GM12878 (cell line): ENCODE data around the gene TTLL4. TPM values are rescaled to one million over a fixed set of nuclear protein-coding genes. Genes with fewer than 3 reads are reported as not detected.
A peak's percentile ranks its signal among the peaks of the same experiment; 100 is the strongest.

Experiments used
- ATF7 ChIP-seq: fragments of 450-650 bp; IDR thresholded peaks from 2 replicates; pipeline ENCODE4 v1.6.1; 2016; ENCODE audit warnings: low read depth, mild to moderate bottlenecking
- CBFB ChIP-seq: IDR thresholded peaks from 2 replicates; pipeline ENCODE4 v1.6.1; 2016; ENCODE audit warnings: antibody characterized with exemption, low read depth
- CREB1 ChIP-seq: IDR thresholded peaks from 2 replicates; pipeline ENCODE4 v1.6.1; 2012; ENCODE audit warnings: low read depth, mild to moderate bottlenecking, inconsistent platforms
- E2F4 ChIP-seq: IDR thresholded peaks from 2 replicates; pipeline ENCODE4 v1.6.1; 2012; ENCODE audit warnings: low read depth, low read length, improper control_type of control experiment
- E2F8 ChIP-seq: fragments of 450-650 bp; IDR thresholded peaks from 2 replicates; pipeline ENCODE4 v1.6.1; 2018; ENCODE audit warnings: mild to moderate bottlenecking, low read depth, moderate library complexity; ENCODE audit not compliant: partially characterized antibody
- FOXM1 ChIP-seq: IDR thresholded peaks from 2 replicates; pipeline ENCODE4 v1.6.1; 2012; ENCODE audit warnings: low read depth, mild to moderate bottlenecking, inconsistent platforms, low read length, moderate library complexity
- HDAC6 ChIP-seq: fragments of 200-600 bp; sonication (generic); IDR thresholded peaks from one replicate; pipeline ENCODE4 v1.8.0; 2017; ENCODE audit warnings: antibody characterized with exemption; ENCODE audit not compliant: unreplicated experiment
- HSF1 ChIP-seq: fragments of 150-350 bp; IDR thresholded peaks from 2 replicates; pipeline ENCODE4 v1.6.1; 2014; ENCODE audit warnings: mild to moderate bottlenecking, low read depth, low read length
- IKZF1 ChIP-seq: fragments of 450-650 bp; conservative IDR thresholded peaks from 2 replicates; pipeline ENCODE4 v1.6.1; 2017; ENCODE audit warnings: antibody characterized with exemption, mild to moderate bottlenecking
- KDM1A ChIP-seq: fragments of 200-600 bp; sonication (generic); IDR thresholded peaks from 2 replicates; pipeline ENCODE4 v1.6.1; 2016; ENCODE audit warnings: borderline replicate concordance
- MTA3 ChIP-seq: IDR thresholded peaks from 2 replicates; pipeline ENCODE4 v1.6.1; 2012; ENCODE audit warnings: low read length, inconsistent platforms, borderline replicate concordance
- PAX5 ChIP-seq: IDR thresholded peaks from 2 replicates; pipeline ENCODE4 v1.6.1; 2011; ENCODE audit warnings: low read depth, low read length, borderline replicate concordance
- REST ChIP-seq: IDR thresholded peaks from 2 replicates; pipeline ENCODE4 v1.6.1; 2012; ENCODE audit warnings: mild to moderate bottlenecking, low read depth, low read length
- SPI1 ChIP-seq: IDR thresholded peaks from 2 replicates; pipeline ENCODE4 v1.6.1; 2011; ENCODE audit warnings: low read depth, mild to moderate bottlenecking, low read length, moderate library complexity, borderline replicate concordance; ENCODE audit not compliant: insufficient read depth
- SRF ChIP-seq, 2 experiments: IDR thresholded peaks; 2 replicates each; pipeline ENCODE4 v1.6.1; 2011; ENCODE audit warnings: low read depth in 2 of 2, low read length in 2 of 2, mild to moderate bottlenecking in 1 of 2, moderate library complexity in 1 of 2
- STAT3 ChIP-seq: IDR thresholded peaks from 2 replicates; pipeline ENCODE4 v1.6.1; 2011; ENCODE audit warnings: low read depth, low read length, improper control_type of control experiment
- TBL1XR1 ChIP-seq: IDR thresholded peaks from 2 replicates; pipeline ENCODE4 v1.6.1; 2012; ENCODE audit warnings: low read depth, low read length, improper control_type of control experiment
- TCF12 ChIP-seq: IDR thresholded peaks from 2 replicates; pipeline ENCODE4 v1.6.1; 2011; ENCODE audit warnings: low read depth, mild to moderate bottlenecking, low read length
- USF2 ChIP-seq: IDR thresholded peaks from 2 replicates; pipeline ENCODE4 v1.6.1; 2011; ENCODE audit warnings: low read depth, low read length, improper control_type of control experiment, borderline replicate concordance
- ZBED1 ChIP-seq: IDR thresholded peaks from 2 replicates; pipeline ENCODE4 v1.6.1; 2016; ENCODE audit warnings: borderline replicate concordance
- polyA plus RNA-seq, 11 experiments: library from polyadenylated mRNA; depleted of rRNA in 4 of 11; unstranded in 6 of 11; stranded (reverse) in 5 of 11; fragments of >200 nt; fragmentation: Nextera tagmentation in 4 of 11; fragmentation: Illumina TruSeq in 1 of 11; extraction: Ambion mirVana in 4 of 11; extraction: Trizol in 1 of 11; gene quantifications; 1 replicate in 1 of 11; 2 replicates in 10 of 11; pipeline versions ENCODE4 v1.2.1 to v1.2.3, GENCODE V29; 2011 to 2016; ENCODE audit warnings: inconsistent platforms in 2 of 11, missing spikeins in 2 of 11, low read depth in 1 of 11
- total RNA-seq, 4 experiments: library from RNA; depleted of rRNA in 3 of 4; stranded (reverse); fragments of >200 nt in 3 of 4; fragmentation: Illumina TruSeq in 1 of 4; extraction: Trizol in 1 of 4; gene quantifications; 2 replicates each; pipeline versions ENCODE4 v1.2.1 to v1.2.3, GENCODE V29; 2013 to 2021

The TTLL4 gene
- total and polyA plus RNA-seq, 10 of the 15 experiments (the other 5 are each of a cell fraction or from before 2014, with no cell fraction given): 16.6 to 63.1 (median 32.9) TPM

GRCh38 chr2:218671654-218672566 is 38.7 kb upstream of the TTLL4 start, which contains the start of the genes RNF25 and STK36 (continued):
- TF ChIP-seq PAX5: no peak
- TF ChIP-seq ATF7: peak; percentile 28; the same call in 1 of the 2 replicates
- peak; percentile 16; the same call in 1 of the 2 replicates for TF ChIP-seq CREB1
- no peak for TF ChIP-seq ZBED1
- no peak for TF ChIP-seq STAT3
- TF ChIP-seq TCF12: 0 out of 2 replicates have a peak, but pooled peaks have one; percentile 50
- TF ChIP-seq REST: no peak
- peak; percentile 69 for TF ChIP-seq E2F8
- no peak for TF ChIP-seq KDM1A
- TF ChIP-seq MTA3: no peak; the same call in 1 of the 2 replicates
- TF ChIP-seq CBFB: peak; percentile 84
- TF ChIP-seq HDAC6: no peak
- TF ChIP-seq SRF (IDR thresholded peaks at IDR 0.05; ENCODE audit: low read depth in 2 of 2, low read length in 2 of 2): peak; percentile 84 to 93
- no peak for TF ChIP-seq E2F4
- no peak for TF ChIP-seq FOXM1
- TF ChIP-seq USF2: no peak
- no peak for TF ChIP-seq HSF1
- no peak for TF ChIP-seq TBL1XR1
- peak; percentile 29; the same call in 1 of the 2 replicates for TF ChIP-seq SPI1
- peak; percentile 72 for TF ChIP-seq IKZF1
